Medulla oblongata (tissue), 1 donor: ENCODE results near the gene LIMS2.

Experiments
- DNase-seq: peaks from one replicate; pipeline ENCODE4 v3.0.0-alpha.2; 2015; ENCODE audit errors: extremely low spot score

LIMS2 gene

GRCh38 chr2:127634626-127635379, 40.5 kb downstream of the LIMS2 start:
- no peak for DNase-seq

- no peak for DNase-seq
These were observed 41.2 kb downstream of the LIMS2 start for GRCh38 chr2:127634066-127634617.

GRCh38 chr2:127633556-127634065, 41.7 kb downstream of the LIMS2 start:
- DNase-seq, result no peak

DNA sequence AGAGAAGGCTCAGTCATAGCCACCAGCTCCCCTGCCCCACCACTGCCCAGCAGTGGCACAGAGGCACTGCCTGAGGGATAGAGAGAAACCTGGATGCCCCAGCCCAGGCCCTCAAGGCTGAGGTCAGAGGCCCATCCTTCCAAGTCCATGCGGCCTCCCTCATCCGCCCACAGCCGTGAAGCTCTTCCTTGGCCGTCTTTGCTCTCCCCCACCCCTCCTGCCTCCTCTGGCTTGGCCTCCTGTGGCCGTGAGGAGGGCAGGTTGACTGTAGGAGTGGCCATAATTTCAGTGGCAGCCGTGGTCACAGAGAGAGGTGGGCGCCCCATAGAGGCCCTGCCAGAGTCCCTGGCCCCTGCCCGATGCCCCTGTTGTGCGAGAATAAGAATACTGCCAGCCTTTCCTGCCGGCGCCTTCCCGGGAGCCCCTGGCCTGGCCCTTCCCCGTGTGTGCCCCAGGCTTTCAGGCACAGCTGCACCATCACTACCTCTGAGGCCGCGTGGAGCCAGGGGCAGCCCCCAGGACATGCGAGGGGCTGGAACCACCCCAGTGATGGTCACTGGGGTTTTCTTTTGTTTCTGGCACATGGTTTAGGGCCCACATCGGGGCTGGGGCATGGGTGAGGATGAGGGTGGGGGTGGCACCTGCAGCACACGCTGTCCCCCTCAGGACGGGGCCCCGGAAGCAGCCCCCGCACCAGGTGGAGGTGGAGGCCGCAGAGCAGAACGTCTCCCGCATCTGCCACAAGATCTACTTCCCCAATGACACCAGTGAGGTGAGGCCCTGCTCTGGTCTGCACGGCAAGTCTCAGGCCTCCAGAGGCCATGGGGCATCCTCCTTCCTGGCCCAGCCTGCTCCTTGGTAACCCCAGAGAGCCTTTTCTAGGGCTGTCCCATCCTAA, 42.5 kb downstream of the LIMS2 start:
- no peak for DNase-seq

DNA sequence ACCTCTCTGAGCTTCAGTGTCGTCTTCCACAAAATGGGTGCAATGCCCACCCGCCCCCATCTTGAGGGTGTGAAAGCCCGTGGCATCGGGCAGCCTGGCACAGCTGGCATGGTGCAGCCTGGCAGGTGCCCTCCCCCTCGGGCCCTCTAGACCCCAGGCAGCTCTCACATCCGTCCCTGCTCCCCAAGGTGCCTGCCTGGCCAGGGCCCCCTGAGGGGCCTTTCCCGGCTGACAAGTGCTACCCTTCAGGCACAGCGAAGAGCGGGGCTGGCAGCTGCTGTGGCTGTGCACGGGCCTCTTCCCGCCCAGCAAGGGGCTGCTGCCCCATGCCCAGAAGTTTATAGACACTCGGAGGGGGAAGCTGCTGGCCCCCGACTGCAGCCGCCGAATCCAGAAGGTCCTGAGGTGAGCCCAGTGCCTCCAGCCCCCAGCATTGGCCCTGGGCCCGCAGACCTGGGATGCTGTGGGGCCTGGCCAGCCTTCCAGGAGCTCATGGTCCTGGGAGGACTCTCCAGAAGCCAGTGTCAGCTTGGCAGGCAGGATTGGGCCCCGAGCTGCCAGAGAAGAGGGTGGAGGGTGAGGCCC, 43.2 kb downstream of the LIMS2 start:
- DNase-seq, result no peak

GRCh38 chr2:127631541-127631996, 43.8 kb downstream of the LIMS2 start:
- DNase-seq, result no peak

GRCh38 chr2:127630864-127631540, 44.3 kb downstream of the LIMS2 start:
- no peak for DNase-seq

- DNase-seq, result no peak
These were observed 45.0 kb downstream of the LIMS2 start for GRCh38 chr2:127630096-127630863.

GRCh38 chr2:127629637-127630036, 45.7 kb downstream of the LIMS2 start:
- DNase-seq, result no peak

DNA sequence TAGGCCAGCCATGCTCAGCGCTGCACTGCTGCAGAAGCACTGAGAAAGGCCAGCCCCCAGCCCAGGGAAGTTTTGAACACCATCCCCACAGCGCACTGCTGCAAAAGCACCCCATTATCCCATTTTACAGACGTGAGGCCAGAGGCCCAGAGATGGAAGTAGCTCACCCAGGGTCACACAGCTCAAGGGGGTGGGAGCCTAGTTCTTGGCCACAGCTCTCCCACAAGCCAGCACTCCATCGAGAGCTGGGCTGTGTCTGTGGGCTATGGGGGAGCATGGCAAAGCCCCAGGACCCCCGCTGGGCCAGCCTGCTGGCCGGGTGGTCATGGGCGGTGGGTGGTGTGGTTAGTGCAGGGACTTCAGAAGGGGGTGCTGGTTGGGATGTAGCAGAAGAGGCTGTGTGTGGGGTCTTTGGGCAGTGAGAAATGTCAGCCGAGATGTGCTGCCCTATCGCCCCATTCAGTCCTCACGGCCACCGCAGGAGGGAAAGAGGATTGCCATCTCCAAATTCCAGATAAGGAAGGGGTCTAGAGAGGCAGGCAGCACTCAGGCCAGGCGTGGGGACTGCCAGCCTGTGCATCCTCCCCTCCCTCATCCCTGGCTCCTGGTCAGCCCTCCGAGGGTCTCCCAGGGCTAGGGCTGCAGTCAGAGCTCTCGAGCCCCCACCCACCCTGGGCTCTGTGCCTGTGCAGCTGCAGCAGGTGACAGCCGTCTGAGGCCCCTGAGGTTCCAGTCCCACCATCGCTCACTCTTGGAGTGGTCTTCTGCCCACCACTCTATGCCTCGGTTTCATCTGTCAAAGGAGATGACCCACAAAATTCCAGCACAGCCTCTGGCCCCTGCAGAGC, 46.3 kb downstream of the LIMS2 start:
- no peak for DNase-seq

DNA sequence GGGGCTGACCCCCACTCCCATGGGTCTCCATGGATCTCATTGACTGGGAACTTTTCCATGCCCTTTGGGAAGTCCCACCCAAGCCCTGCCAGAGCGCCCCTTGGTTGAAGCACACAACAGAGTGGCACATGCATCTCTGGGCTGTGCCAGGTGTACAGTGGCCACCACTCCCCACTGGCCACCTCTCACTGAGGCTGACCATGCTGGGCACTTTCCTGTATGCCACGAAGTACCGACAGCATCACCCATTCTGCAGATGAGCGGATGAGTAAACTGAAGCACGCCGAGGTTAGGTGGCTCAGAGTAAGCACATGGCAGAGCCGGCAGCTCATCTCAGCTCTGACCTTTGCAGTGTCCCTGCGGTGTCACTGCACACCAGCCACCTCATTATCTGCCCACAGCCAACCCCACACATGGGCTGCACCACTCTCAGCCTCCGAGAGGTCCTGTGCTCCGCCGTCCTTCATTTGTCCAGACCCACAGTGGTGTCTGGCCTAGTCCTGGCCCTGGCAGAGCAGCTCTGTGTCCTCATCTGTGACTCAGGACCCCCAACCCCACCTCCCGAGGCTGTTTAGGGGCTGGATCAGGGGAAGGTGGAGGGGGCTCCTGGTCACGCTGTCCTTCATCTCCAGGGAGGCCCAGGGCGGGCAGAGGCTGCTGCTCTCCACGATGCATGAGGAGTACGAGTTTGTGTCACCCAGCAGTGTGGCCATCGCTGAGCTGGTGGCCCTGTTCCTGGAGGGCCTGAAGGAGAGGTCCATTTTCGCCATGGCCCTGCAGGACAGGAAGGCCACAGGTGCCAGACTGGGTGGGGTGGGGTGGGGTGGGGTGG, 47.4 kb downstream of the LIMS2 start:
- DNase-seq, result no peak

- DNase-seq, result no peak
These were observed 48.2 kb downstream of the LIMS2 start for GRCh38 chr2:127626917-127627739.

- no peak for DNase-seq
These were observed 49.2 kb downstream of the LIMS2 start for GRCh38 chr2:127626175-127626574.

DNA sequence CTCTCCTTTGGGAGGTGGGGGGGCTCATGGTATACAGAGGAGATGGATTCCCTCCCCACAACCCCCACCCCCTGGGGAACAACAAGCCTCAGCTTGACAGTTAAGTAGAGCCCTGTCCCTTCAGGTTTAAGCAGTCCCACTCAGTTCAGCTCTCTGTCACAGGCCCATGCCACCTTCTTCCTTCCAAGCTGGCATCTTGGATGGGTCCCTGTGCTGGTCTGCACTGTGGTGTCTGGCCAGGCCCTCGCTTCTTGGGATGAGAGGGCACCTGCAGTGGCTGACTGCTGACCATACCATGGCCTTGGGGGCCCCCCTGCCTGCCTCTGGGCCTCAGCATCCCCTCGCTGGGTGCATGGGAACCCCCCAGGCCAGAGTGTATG, 49.8 kb downstream of the LIMS2 start:
- DNase-seq, result no peak

GRCh38 chr2:127624756-127625571, 50.4 kb downstream of the LIMS2 start:
- DNase-seq, result no peak

- no peak for DNase-seq
These were observed 51.0 kb downstream of the LIMS2 start for GRCh38 chr2:127624320-127624755.
